ENCODE measurements around the gene CD164L2. TPM values are rescaled to one million over a fixed set of nuclear protein-coding genes. Genes with fewer than 3 reads are reported as not detected.

Gene CD164L2
- total RNA-seq, 5 donors from 2014 or later (not counting 1 experiment from before 2014, with no cell fraction given) = not detected

GRCh38 chr1:27417713-27418112 is 34.6 kb upstream of the CD164L2 start:
- Mint-ChIP-seq H3K27me3 (no peaks in the 10 kb centered on the region), H3K27ac (peak overlapping the region; percentile 77 to 78), H3K36me3 (peaks cover 56% of the 10 kb centered on the region), H3K4me1 (peaks cover 47 to 56% (median 51%) of the 10 kb centered on the region in 3 donors), H3K9me3 (no peaks in the 10 kb centered on the region), H3K4me3 (no peak overlapping the region)
- Histone ChIP-seq H3K4me1 (ENCODE audit: control insufficient read depth in 1 of 2, extremely low read depth in 1 of 2, insufficient read depth in 2 of 2, low read length in 2 of 2) (peaks cover 16 to 28% of the 10 kb centered on the region in 2 experiments), H3K27ac (ENCODE audit: low read length) (peak overlapping the region; percentile 2), H3K9me3 (no peaks in the 10 kb centered on the region), H3K4me3 (ENCODE audit: control insufficient read depth in 1 of 2, extremely low read depth in 1 of 2, low read length in 1 of 2) (no peak overlapping the region), H3K27me3 (replicated peaks in 1 of 2; ENCODE audit: control insufficient read depth in 2 of 2, extremely low read depth in 1 of 2, insufficient read depth in 2 of 2, low read length in 1 of 2) (no peaks in the 10 kb centered on the region), H3K36me3 (ENCODE audit: control insufficient read depth in 2 of 2, extremely low read depth in 1 of 2, insufficient read depth in 1 of 2, low read length in 1 of 2) (peaks cover 20 to 68% of the 10 kb centered on the region in 2 donors)
- no peak for DNase-seq
- ChIA-PET POLR2A (no interaction called here), CTCF (interaction anchor here (0.6 to 0.8 kb wide), 2 partner anchors 18 to 20 kb away, joined by 3 read pairs; no protein-coding TSS in a partner anchor)
- WGBS (ENCODE audit: insufficient coverage) = 83% methylated on average over 1 of the region's 3 CpGs
- ATAC-seq (replicated peaks in 1 of 4) = no peak

- Mint-ChIP-seq H3K27ac (peak overlapping the region; percentile 48 to 69), H3K36me3 (peaks cover 59% of the 10 kb centered on the region), H3K27me3 (no peaks in the 10 kb centered on the region), H3K9me3 (no peaks in the 10 kb centered on the region), H3K4me1 (peaks cover 38 to 47% (median 41%) of the 10 kb centered on the region in 3 donors), H3K4me3 (no peak overlapping the region)
- peak; percentile 54 to 74 (median 68) for ATAC-seq (replicated peaks in 1 of 4)
- Histone ChIP-seq H3K4me1 (ENCODE audit: control insufficient read depth in 1 of 2, extremely low read depth in 1 of 2, insufficient read depth in 2 of 2, low read length in 2 of 2) (peaks cover 8 to 18% of the 10 kb centered on the region in 2 experiments), H3K9me3 (no peaks in the 10 kb centered on the region), H3K27me3 (replicated peaks in 1 of 2; ENCODE audit: control insufficient read depth in 2 of 2, extremely low read depth in 1 of 2, insufficient read depth in 2 of 2, low read length in 1 of 2) (no peaks in the 10 kb centered on the region), H3K27ac (ENCODE audit: low read length) (no peak overlapping the region), H3K4me3 (ENCODE audit: control insufficient read depth in 1 of 2, extremely low read depth in 1 of 2, low read length in 1 of 2) (no peak overlapping the region), H3K36me3 (ENCODE audit: control insufficient read depth in 2 of 2, extremely low read depth in 1 of 2, insufficient read depth in 1 of 2, low read length in 1 of 2) (peaks cover 24 to 79% of the 10 kb centered on the region in 2 donors)
- CTCF ChIA-PET = interaction anchor here (0.7 to 2.4 kb wide), 12 partner anchors 14 to 252 kb away, joined by 3 to 15 read pairs (median 4); partner anchors contain the start of gene AHDC1 (in 1 of the 2)
- WGBS (ENCODE audit: insufficient coverage) = no CpG with 5 or more reads among the region's 3 CpGs
- peak in 29 of 35 experiments; percentile 27 to 79 (median 45) for DNase-seq
- POLR2A ChIA-PET = interaction anchor here (0.5 to 0.6 kb wide), 2 partner anchors 30 to 1134 kb away, joined by 3 to 10 read pairs; no protein-coding TSS in a partner anchor
Measured at GRCh38 chr1:27416387-27417111, 33.4 kb upstream of the CD164L2 start.

GRCh38 chr1:27414091-27414490 is 31.0 kb upstream of the CD164L2 start:
- ChIA-PET CTCF (interaction anchor here (0.5 to 0.8 kb wide), 2 partner anchors 142 to 1289 kb away, joined by 3 read pairs; no protein-coding TSS in a partner anchor), POLR2A (interaction anchor here in 1 of 2 donors (1.5 kb wide), 1 partner anchor 15 kb away, joined by 3 read pairs; no protein-coding TSS in a partner anchor)
- Histone ChIP-seq H3K27me3 (replicated peaks in 1 of 2; ENCODE audit: control insufficient read depth in 2 of 2, extremely low read depth in 1 of 2, insufficient read depth in 2 of 2, low read length in 1 of 2) (no peaks in the 10 kb centered on the region), H3K9me3 (no peaks in the 10 kb centered on the region), H3K4me3 (ENCODE audit: control insufficient read depth in 1 of 2, extremely low read depth in 1 of 2, low read length in 1 of 2) (no peak overlapping the region), H3K27ac (ENCODE audit: low read length) (no peak overlapping the region), H3K36me3 (ENCODE audit: control insufficient read depth in 2 of 2, extremely low read depth in 1 of 2, insufficient read depth in 1 of 2, low read length in 1 of 2) (peaks cover 25 to 99% of the 10 kb centered on the region in 2 donors), H3K4me1 (ENCODE audit: control insufficient read depth in 1 of 2, extremely low read depth in 1 of 2, insufficient read depth in 2 of 2, low read length in 2 of 2) (peaks cover 0 to 8% of the 10 kb centered on the region in 2 experiments)
- DNase-seq = no peak
- Mint-ChIP-seq H3K36me3 (peaks cover 71% of the 10 kb centered on the region), H3K4me1 (peaks cover 26 to 34% (median 29%) of the 10 kb centered on the region in 3 donors), H3K27ac (no peak overlapping the region), H3K4me3 (no peak overlapping the region), H3K9me3 (no peaks in the 10 kb centered on the region), H3K27me3 (no peaks in the 10 kb centered on the region)
- no peak for ATAC-seq (replicated peaks in 1 of 4)
- no CpG with 5 or more reads among the region's 1 CpG for WGBS (ENCODE audit: insufficient coverage)

- POLR2A ChIA-PET = interaction anchor here in 1 of 2 donors (1.5 kb wide), 1 partner anchor 17 kb away, joined by 3 read pairs; no protein-coding TSS in a partner anchor
- Mint-ChIP-seq H3K9me3 (no peaks in the 10 kb centered on the region), H3K4me3 (no peak overlapping the region), H3K27ac (no peak overlapping the region), H3K36me3 (peaks cover 70% of the 10 kb centered on the region), H3K4me1 (peaks cover 16 to 23% (median 18%) of the 10 kb centered on the region in 3 donors), H3K27me3 (no peaks in the 10 kb centered on the region)
- WGBS (ENCODE audit: insufficient coverage) = 98% methylated on average over 3 of the region's 4 CpGs
- CTCF ChIA-PET = interaction anchor here in 1 of 2 donors (0.6 kb wide), 1 partner anchor 268 kb away, joined by 5 read pairs; no protein-coding TSS in a partner anchor
- H3K27ac ChIP-seq (ENCODE audit: low read length) = no peak overlapping the region
- no peak for ATAC-seq (replicated peaks in 1 of 4)
- H3K4me1 ChIP-seq (ENCODE audit: control insufficient read depth in 1 of 2, extremely low read depth in 1 of 2, insufficient read depth in 2 of 2, low read length in 2 of 2) = peaks cover 0 to 3% of the 10 kb centered on the region in 2 experiments
- H3K27me3 ChIP-seq (replicated peaks in 1 of 2; ENCODE audit: control insufficient read depth in 2 of 2, extremely low read depth in 1 of 2, insufficient read depth in 2 of 2, low read length in 1 of 2) = no peaks in the 10 kb centered on the region
- peaks cover 26 to 99% of the 10 kb centered on the region in 2 donors for H3K36me3 ChIP-seq (ENCODE audit: control insufficient read depth in 2 of 2, extremely low read depth in 1 of 2, insufficient read depth in 1 of 2, low read length in 1 of 2)
- H3K4me3 ChIP-seq (ENCODE audit: control insufficient read depth in 1 of 2, extremely low read depth in 1 of 2, low read length in 1 of 2) = no peak overlapping the region
- H3K9me3 ChIP-seq = no peaks in the 10 kb centered on the region
- no peak for DNase-seq
Measured at GRCh38 chr1:27413004-27413403, 29.9 kb upstream of the CD164L2 start.

GRCh38 chr1:27412502-27412901 is 29.4 kb upstream of the CD164L2 start:
- Mint-ChIP-seq H3K36me3 (peaks cover 73% of the 10 kb centered on the region), H3K27ac (no peak overlapping the region), H3K27me3 (no peaks in the 10 kb centered on the region), H3K4me1 (peaks cover 13 to 21% (median 15%) of the 10 kb centered on the region in 3 donors), H3K9me3 (no peaks in the 10 kb centered on the region), H3K4me3 (no peak overlapping the region)
- H3K36me3 ChIP-seq (ENCODE audit: control insufficient read depth in 2 of 2, extremely low read depth in 1 of 2, insufficient read depth in 1 of 2, low read length in 1 of 2) = peaks cover 22 to 99% of the 10 kb centered on the region in 2 donors
- peaks cover 0 to 3% of the 10 kb centered on the region in 2 experiments for H3K4me1 ChIP-seq (ENCODE audit: control insufficient read depth in 1 of 2, extremely low read depth in 1 of 2, insufficient read depth in 2 of 2, low read length in 2 of 2)
- ATAC-seq (replicated peaks in 1 of 4) = no peak
- no peaks in the 10 kb centered on the region for H3K27me3 ChIP-seq (replicated peaks in 1 of 2; ENCODE audit: control insufficient read depth in 2 of 2, extremely low read depth in 1 of 2, insufficient read depth in 2 of 2, low read length in 1 of 2)
- H3K27ac ChIP-seq (ENCODE audit: low read length) = no peak overlapping the region
- CTCF ChIA-PET = no interaction called here
- POLR2A ChIA-PET = interaction anchor here in 1 of 2 donors (1.5 kb wide), 1 partner anchor 17 kb away, joined by 3 read pairs; no protein-coding TSS in a partner anchor
- 87% methylated on average over 3 of the region's 4 CpGs for WGBS (ENCODE audit: insufficient coverage)
- no peak for DNase-seq
- H3K4me3 ChIP-seq (ENCODE audit: control insufficient read depth in 1 of 2, extremely low read depth in 1 of 2, low read length in 1 of 2) = no peak overlapping the region
- H3K9me3 ChIP-seq = no peaks in the 10 kb centered on the region

GRCh38 chr1:27410709-27411108 is 27.6 kb upstream of the CD164L2 start:
- H3K27ac Mint-ChIP-seq = peak overlapping the region in 1 of 2 donors; percentile 25
- no peak for DNase-seq
- ChIA-PET CTCF (interaction anchor here (0.5 to 0.7 kb wide), 2 partner anchors 52 to 294 kb away, joined by 3 read pairs; no protein-coding TSS in a partner anchor), POLR2A (no interaction called here)
- no peak overlapping the region for H3K4me3 ChIP-seq (ENCODE audit: control insufficient read depth in 1 of 2, extremely low read depth in 1 of 2, low read length in 1 of 2)
- no peak for ATAC-seq (replicated peaks in 1 of 4)
- H3K36me3 ChIP-seq (ENCODE audit: control insufficient read depth in 2 of 2, extremely low read depth in 1 of 2, insufficient read depth in 1 of 2, low read length in 1 of 2) = peaks cover 22 to 97% of the 10 kb centered on the region in 2 donors
- WGBS (ENCODE audit: insufficient coverage) = 100% methylated on average over 1 of the region's 2 CpGs
- H3K27ac ChIP-seq (ENCODE audit: low read length) = no peak overlapping the region
- peaks cover 66% of the 10 kb centered on the region for H3K36me3 Mint-ChIP-seq
- no peaks in the 10 kb centered on the region for H3K27me3 ChIP-seq (replicated peaks in 1 of 2; ENCODE audit: control insufficient read depth in 2 of 2, extremely low read depth in 1 of 2, insufficient read depth in 2 of 2, low read length in 1 of 2)
- no peaks in the 10 kb centered on the region for H3K27me3 Mint-ChIP-seq
- no peaks in the 10 kb centered on the region for H3K9me3 ChIP-seq
- H3K4me1 ChIP-seq (ENCODE audit: control insufficient read depth in 1 of 2, extremely low read depth in 1 of 2, insufficient read depth in 2 of 2, low read length in 2 of 2) = no peaks in the 10 kb centered on the region
- no peaks in the 10 kb centered on the region for H3K9me3 Mint-ChIP-seq
- no peak overlapping the region for H3K4me3 Mint-ChIP-seq
- peaks cover 4 to 8% (median 5%) of the 10 kb centered on the region in 3 donors for H3K4me1 Mint-ChIP-seq

All from T-cell (primary cell).